ENCODE measurements around the gene PSMD8. TPM values are rescaled to one million over a fixed set of nuclear protein-coding genes. Genes with fewer than 3 reads are reported as not detected.

Gene PSMD8
- total RNA-seq, 1 donor from 2014 or later = 197 TPM

DNA sequence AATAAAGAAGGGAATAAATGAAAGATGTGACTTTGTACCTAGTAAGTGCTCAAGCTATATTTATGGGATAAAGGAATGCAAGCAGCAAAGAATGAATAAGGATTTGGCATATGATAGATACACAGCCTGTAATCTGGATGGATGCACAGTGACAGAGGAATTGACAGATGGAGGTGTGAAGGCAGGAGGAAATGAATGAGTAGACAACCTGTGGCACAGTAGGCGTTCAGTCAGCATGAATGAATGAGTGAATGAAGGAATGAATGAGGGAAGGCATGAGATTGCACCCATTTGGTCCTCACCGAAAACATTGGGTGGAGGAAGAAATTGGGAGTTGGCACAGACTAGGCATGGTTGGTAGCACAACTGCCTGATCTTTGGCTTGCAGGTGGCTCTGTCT lies 4.8 kb upstream of the PSMD8 start:
- no peak overlapping the region for H3K4me3 Mint-ChIP-seq (ENCODE audit: unreplicated experiment)

GRCh38 chr19:38370299-38370698 lies 4.1 kb upstream of the PSMD8 start:
- H3K27ac Mint-ChIP-seq (ENCODE audit: unreplicated experiment) = no peak overlapping the region
- no peak overlapping the region for H3K4me3 Mint-ChIP-seq (ENCODE audit: unreplicated experiment)
- H3K4me1 Mint-ChIP-seq (ENCODE audit: low read depth) = peaks cover 9% of the 10 kb centered on the region
- no peak for TF ChIP-seq CTCF (IDR thresholded peaks at IDR 0.05)
- H3K27me3 Mint-ChIP-seq (ENCODE audit: low read depth) = peaks cover 3% of the 10 kb centered on the region
- DNase-seq (ENCODE audit: low spot score) = no peak
- H3K9me3 Mint-ChIP-seq (ENCODE audit: low read depth) = no peaks in the 10 kb centered on the region
- no peaks in the 10 kb centered on the region for H3K36me3 Mint-ChIP-seq (ENCODE audit: low read depth)

More for the DNA sequence above, 4.8 kb upstream of the PSMD8 start:
- Mint-ChIP-seq H3K4me1 (ENCODE audit: low read depth) (peaks cover 6% of the 10 kb centered on the region), H3K27me3 (ENCODE audit: low read depth) (peaks cover 3% of the 10 kb centered on the region), H3K9me3 (ENCODE audit: low read depth) (no peaks in the 10 kb centered on the region), H3K27ac (ENCODE audit: unreplicated experiment) (no peak overlapping the region), H3K36me3 (ENCODE audit: low read depth) (no peaks in the 10 kb centered on the region)
- DNase-seq (ENCODE audit: low spot score) = no peak
- TF ChIP-seq CTCF (IDR thresholded peaks at IDR 0.05) = no peak

DNA sequence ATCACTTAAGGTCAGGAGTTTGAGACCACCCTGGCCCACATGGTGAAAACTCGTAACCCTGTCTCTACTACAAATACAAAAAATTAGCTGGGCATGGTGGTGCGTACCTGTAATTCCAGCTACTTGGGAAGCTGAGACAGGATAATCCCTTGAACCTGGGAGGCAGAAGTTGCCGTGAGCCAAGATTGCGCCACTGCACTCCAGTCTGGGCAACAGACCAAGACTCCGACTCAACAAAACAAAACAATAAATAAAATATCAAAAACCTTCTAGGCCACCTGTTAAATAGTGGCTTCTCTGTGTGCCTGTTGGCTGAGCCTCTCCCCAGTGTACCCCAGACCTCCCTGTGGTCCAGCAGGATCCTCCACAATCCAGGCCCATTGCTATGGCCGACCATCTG lies 3.3 kb upstream of the PSMD8 start:
- H3K4me3 Mint-ChIP-seq (ENCODE audit: unreplicated experiment) = no peak overlapping the region
- TF ChIP-seq CTCF (IDR thresholded peaks at IDR 0.05) = no peak
- H3K4me1 Mint-ChIP-seq (ENCODE audit: low read depth) = peaks cover 17% of the 10 kb centered on the region
- no peaks in the 10 kb centered on the region for H3K9me3 Mint-ChIP-seq (ENCODE audit: low read depth)
- H3K27ac Mint-ChIP-seq (ENCODE audit: unreplicated experiment) = no peak overlapping the region
- peaks cover 3% of the 10 kb centered on the region for H3K27me3 Mint-ChIP-seq (ENCODE audit: low read depth)
- H3K36me3 Mint-ChIP-seq (ENCODE audit: low read depth) = no peaks in the 10 kb centered on the region
- no peak for DNase-seq (ENCODE audit: low spot score)

- H3K4me3 Mint-ChIP-seq (ENCODE audit: unreplicated experiment) = peak overlapping the region; percentile 98
- H3K4me1 Mint-ChIP-seq (ENCODE audit: low read depth) = peaks cover 25% of the 10 kb centered on the region
- H3K27me3 Mint-ChIP-seq (ENCODE audit: low read depth) = no peaks in the 10 kb centered on the region
- H3K9me3 Mint-ChIP-seq (ENCODE audit: low read depth) = no peaks in the 10 kb centered on the region
- DNase-seq (ENCODE audit: low spot score) = no peak
- no peak for TF ChIP-seq CTCF (IDR thresholded peaks at IDR 0.05)
- H3K36me3 Mint-ChIP-seq (ENCODE audit: low read depth) = peaks cover 4% of the 10 kb centered on the region
- peak overlapping the region; percentile 99 for H3K27ac Mint-ChIP-seq (ENCODE audit: unreplicated experiment)
Measured at GRCh38 chr19:38373907-38374331, 452 bp upstream of the PSMD8 start.

DNA sequence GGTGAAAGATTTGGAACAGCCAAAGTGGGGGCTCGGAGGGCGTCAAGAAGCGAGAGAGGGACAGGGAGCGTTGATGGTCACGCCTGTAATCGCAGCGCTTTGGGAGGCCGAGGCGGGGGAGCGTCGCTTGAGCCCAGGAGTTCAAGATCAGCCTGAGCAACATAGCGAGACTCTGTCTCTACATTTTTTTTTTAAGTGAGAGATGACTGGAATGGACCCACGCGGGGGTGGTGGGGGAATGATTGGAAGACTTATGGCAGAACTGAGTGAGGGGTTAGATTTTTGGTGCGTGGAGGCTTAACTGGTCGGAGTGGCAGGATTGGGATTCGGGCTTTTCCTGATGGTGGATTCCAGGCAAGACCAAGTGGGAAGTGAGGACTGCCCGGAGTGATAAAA lies 725 bp downstream of the PSMD8 start:
- peaks cover 8% of the 10 kb centered on the region for H3K36me3 Mint-ChIP-seq (ENCODE audit: low read depth)
- no peaks in the 10 kb centered on the region for H3K27me3 Mint-ChIP-seq (ENCODE audit: low read depth)
- no peak for TF ChIP-seq CTCF (IDR thresholded peaks at IDR 0.05)
- H3K4me3 Mint-ChIP-seq (ENCODE audit: unreplicated experiment) = peak overlapping the region; percentile 98
- no peak for DNase-seq (ENCODE audit: low spot score)
- H3K4me1 Mint-ChIP-seq (ENCODE audit: low read depth) = peaks cover 25% of the 10 kb centered on the region
- H3K27ac Mint-ChIP-seq (ENCODE audit: unreplicated experiment) = peak overlapping the region; percentile 99
- no peaks in the 10 kb centered on the region for H3K9me3 Mint-ChIP-seq (ENCODE audit: low read depth)

All from chondrocyte (in vitro differentiated cells).